ENCODE data around the gene CFH. TPM values are rescaled to one million over a fixed set of nuclear protein-coding genes. Genes with fewer than 3 reads are reported as not detected.
"Not testable (repeated sequence)": the region's sequence is repeated elsewhere in the genome, so short reads cannot be mapped to it uniquely, and the experiment has no call there.

Gene CFH
- total and polyA plus RNA-seq, 3 experiments from 2014 or later: 0.93 to 11.2 (median 1.1) TPM

DNA sequence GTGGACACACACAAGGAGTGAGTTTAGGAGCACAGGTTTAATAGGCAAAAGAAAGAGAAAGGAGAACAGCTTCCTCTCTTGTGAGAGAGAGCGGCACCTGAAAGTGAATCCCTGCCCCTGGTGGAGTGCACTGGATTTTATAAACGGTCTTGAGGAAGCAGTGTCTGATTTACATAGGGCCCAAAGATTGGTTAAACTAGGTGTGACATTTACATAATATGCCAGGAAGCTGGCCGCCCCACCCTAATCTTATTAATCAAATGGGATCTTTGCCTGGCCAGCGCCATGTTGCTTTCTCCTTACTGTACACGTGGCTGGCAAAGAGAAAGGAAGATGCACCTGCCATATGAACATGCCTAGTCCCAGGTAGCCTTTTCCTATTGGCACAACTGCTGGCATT, 38.7 kb downstream of the CFH start:
- Mint-ChIP-seq H3K4me3 (no peak overlapping the region), H3K27me3 (no peaks in the 10 kb centered on the region), H3K36me3 (peaks cover 0 to 9% (median 2%) of the 10 kb centered on the region in 3 donors), H3K9me3 (peaks cover 0 to 5% (median 0%) of the 10 kb centered on the region in 5 donors), H3K4me1 (no peaks in the 10 kb centered on the region), H3K27ac (no peak overlapping the region)
- H3K36me3 ChIP-seq (ENCODE audit: insufficient read depth, low read length): no peaks in the 10 kb centered on the region
- DNase-seq: no peak
- CTCF ChIA-PET: no interaction called here
- no peak overlapping the region for H3K4me3 ChIP-seq (ENCODE audit: low read length)
- H3K27me3 ChIP-seq (ENCODE audit: insufficient read depth, low read length, poor library complexity, severe bottlenecking): no peaks in the 10 kb centered on the region
- POLR2A ChIA-PET: no interaction called here
- H3K27ac ChIP-seq (ENCODE audit: low read depth, low read length): no peak overlapping the region
- no peaks in the 10 kb centered on the region for H3K4me1 ChIP-seq (ENCODE audit: insufficient read depth, low read length)
- H3K9me3 ChIP-seq (ENCODE audit: low read length): no peaks in the 10 kb centered on the region

DNA sequence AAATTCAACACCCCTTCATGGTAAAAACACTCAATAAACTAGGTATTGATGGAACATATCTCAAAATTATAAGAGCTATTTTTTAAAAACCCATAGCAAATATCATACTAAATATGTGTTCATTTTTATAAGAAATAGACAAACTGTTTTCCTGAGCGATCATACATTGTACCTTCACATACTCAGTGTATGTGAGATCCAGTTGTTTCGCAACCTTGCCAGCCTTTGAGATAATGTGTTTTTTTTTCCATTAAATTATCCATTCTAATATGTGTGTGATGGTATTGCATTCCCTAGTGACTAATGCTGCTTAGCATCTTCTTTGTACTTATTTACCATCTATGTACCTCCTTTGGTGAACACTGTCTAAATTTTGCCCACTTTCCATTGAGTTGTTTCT, 47.1 kb downstream of the CFH start:
- Mint-ChIP-seq H3K9me3 (peaks cover 0 to 12% (median 7%) of the 10 kb centered on the region in 5 donors), H3K27ac (no peak overlapping the region), H3K4me1 (no peaks in the 10 kb centered on the region), H3K36me3 (peaks cover 0 to 11% (median 4%) of the 10 kb centered on the region in 3 donors), H3K4me3 (no peak overlapping the region), H3K27me3 (peaks cover 0 to 2% of the 10 kb centered on the region in 2 donors)
- POLR2A ChIA-PET: no interaction called here
- Histone ChIP-seq H3K27me3 (ENCODE audit: insufficient read depth, low read length, poor library complexity, severe bottlenecking) (no peaks in the 10 kb centered on the region), H3K36me3 (ENCODE audit: insufficient read depth, low read length) (no peaks in the 10 kb centered on the region), H3K27ac (ENCODE audit: low read depth, low read length) (no peak overlapping the region), H3K4me1 (ENCODE audit: insufficient read depth, low read length) (no peaks in the 10 kb centered on the region), H3K4me3 (ENCODE audit: low read length) (no peak overlapping the region), H3K9me3 (ENCODE audit: low read length) (no peaks in the 10 kb centered on the region)
- CTCF ChIA-PET: no interaction called here
- no peak for DNase-seq

DNA sequence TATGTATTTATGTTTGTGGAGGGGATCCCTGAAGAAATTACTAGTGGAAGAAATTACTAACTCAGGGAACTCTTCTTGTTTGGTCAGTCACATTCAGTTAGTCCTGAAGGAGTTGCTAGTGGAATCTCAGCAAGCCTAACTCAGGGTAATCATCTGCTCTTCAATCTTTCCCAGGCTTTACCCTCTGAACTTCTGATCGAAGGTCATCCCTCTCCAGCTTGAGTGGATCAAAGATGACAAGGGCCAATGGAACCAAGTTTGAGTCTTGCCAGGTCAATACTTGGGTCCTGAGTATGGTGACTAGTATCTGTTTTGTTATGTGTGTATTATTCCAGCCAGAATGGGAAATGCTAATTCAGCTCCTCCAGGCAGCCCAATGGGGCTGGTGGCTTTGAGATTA, 49.3 kb downstream of the CFH start:
- H3K27me3 Mint-ChIP-seq: peaks cover 0 to 2% of the 10 kb centered on the region in 2 donors
- CTCF ChIA-PET: no interaction called here

DNA sequence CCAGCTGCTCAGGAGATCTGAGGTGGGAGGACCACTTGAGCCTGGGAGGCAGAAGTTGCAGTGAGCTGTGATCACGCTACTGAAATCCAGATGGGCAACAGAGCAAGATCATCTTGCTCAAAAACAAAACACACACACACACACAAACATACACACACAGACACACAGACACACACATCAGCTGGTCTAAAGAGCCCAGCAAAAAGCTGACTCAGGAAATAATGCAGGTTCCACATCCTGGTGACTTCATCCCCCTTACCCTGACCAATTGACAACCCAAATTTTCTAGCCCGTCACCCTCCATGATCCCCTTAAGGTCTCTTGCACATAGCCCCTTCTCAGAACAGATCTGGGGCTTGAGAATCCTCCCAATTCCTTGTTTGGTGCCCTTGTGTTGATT, 58.0 kb downstream of the CFH start:
- H3K27me3 Mint-ChIP-seq; DNase-seq; H3K4me3 Mint-ChIP-seq; H3K9me3 Mint-ChIP-seq; CTCF ChIA-PET; H3K36me3 ChIP-seq (ENCODE audit: insufficient read depth, low read length); POLR2A ChIA-PET; H3K36me3 Mint-ChIP-seq; H3K27ac Mint-ChIP-seq; H3K4me3 ChIP-seq (ENCODE audit: low read length); H3K27ac ChIP-seq (ENCODE audit: low read depth, low read length); H3K4me1 Mint-ChIP-seq; H3K27me3 ChIP-seq (ENCODE audit: insufficient read depth, low read length, poor library complexity, severe bottlenecking); H3K4me1 ChIP-seq (ENCODE audit: insufficient read depth, low read length); H3K9me3 ChIP-seq (ENCODE audit: low read length): not testable (repeated sequence)

More for the DNA sequence above, 49.3 kb downstream of the CFH start:
- H3K27me3 ChIP-seq (ENCODE audit: insufficient read depth, low read length, poor library complexity, severe bottlenecking): no peaks in the 10 kb centered on the region
- no peaks in the 10 kb centered on the region for H3K4me1 ChIP-seq (ENCODE audit: insufficient read depth, low read length)
- no peak overlapping the region for H3K27ac Mint-ChIP-seq
- no peak overlapping the region for H3K27ac ChIP-seq (ENCODE audit: low read depth, low read length)
- H3K9me3 ChIP-seq (ENCODE audit: low read length): no peaks in the 10 kb centered on the region
- H3K36me3 ChIP-seq (ENCODE audit: insufficient read depth, low read length): no peaks in the 10 kb centered on the region
- no peak overlapping the region for H3K4me3 Mint-ChIP-seq
- no peaks in the 10 kb centered on the region for H3K4me1 Mint-ChIP-seq
- H3K4me3 ChIP-seq (ENCODE audit: low read length): no peak overlapping the region
- H3K9me3 Mint-ChIP-seq: peaks cover 0 to 5% (median 4%) of the 10 kb centered on the region in 5 donors
- peaks cover 0 to under 1% (median 0%) of the 10 kb centered on the region in 3 donors for H3K36me3 Mint-ChIP-seq
- no peak for DNase-seq
- POLR2A ChIA-PET: no interaction called here

DNA sequence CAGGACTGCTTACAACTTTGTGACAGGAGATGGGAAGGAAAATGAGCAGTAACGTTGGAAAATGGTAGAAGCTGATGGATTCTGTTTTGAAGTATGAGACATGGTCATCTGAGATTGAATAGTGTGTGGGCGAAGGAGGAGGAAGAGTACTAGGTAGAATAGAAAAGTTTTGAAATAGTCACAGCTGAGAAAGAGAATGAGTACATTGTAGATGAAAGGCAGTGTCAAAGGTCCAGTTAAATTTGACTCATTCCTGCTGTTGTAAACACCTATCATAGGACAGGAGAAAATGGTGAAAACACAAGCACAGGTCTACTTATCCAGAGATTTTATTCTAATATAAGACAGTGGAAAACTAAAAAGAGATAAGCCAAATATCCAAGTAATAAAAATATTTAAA, 66.0 kb downstream of the CFH start:
- POLR2A ChIA-PET: no interaction called here
- peaks cover 0 to 4% (median 0%) of the 10 kb centered on the region in 5 donors for H3K9me3 Mint-ChIP-seq
- H3K4me3 Mint-ChIP-seq: no peak overlapping the region
- no peak for DNase-seq
- H3K36me3 Mint-ChIP-seq: no peaks in the 10 kb centered on the region
- CTCF ChIA-PET: no interaction called here
- H3K27ac Mint-ChIP-seq: peak overlapping the region in 1 of 8 donors; percentile 87
- no peak overlapping the region for H3K4me3 ChIP-seq (ENCODE audit: low read length)
- no peaks in the 10 kb centered on the region for H3K4me1 ChIP-seq (ENCODE audit: insufficient read depth, low read length)
- peaks cover 0 to 3% of the 10 kb centered on the region in 2 donors for H3K27me3 Mint-ChIP-seq
- H3K4me1 Mint-ChIP-seq: no peaks in the 10 kb centered on the region
- H3K27me3 ChIP-seq (ENCODE audit: insufficient read depth, low read length, poor library complexity, severe bottlenecking): no peaks in the 10 kb centered on the region
- no peak overlapping the region for H3K27ac ChIP-seq (ENCODE audit: low read depth, low read length)
- H3K9me3 ChIP-seq (ENCODE audit: low read length): no peaks in the 10 kb centered on the region
- no peaks in the 10 kb centered on the region for H3K36me3 ChIP-seq (ENCODE audit: insufficient read depth, low read length)

DNA sequence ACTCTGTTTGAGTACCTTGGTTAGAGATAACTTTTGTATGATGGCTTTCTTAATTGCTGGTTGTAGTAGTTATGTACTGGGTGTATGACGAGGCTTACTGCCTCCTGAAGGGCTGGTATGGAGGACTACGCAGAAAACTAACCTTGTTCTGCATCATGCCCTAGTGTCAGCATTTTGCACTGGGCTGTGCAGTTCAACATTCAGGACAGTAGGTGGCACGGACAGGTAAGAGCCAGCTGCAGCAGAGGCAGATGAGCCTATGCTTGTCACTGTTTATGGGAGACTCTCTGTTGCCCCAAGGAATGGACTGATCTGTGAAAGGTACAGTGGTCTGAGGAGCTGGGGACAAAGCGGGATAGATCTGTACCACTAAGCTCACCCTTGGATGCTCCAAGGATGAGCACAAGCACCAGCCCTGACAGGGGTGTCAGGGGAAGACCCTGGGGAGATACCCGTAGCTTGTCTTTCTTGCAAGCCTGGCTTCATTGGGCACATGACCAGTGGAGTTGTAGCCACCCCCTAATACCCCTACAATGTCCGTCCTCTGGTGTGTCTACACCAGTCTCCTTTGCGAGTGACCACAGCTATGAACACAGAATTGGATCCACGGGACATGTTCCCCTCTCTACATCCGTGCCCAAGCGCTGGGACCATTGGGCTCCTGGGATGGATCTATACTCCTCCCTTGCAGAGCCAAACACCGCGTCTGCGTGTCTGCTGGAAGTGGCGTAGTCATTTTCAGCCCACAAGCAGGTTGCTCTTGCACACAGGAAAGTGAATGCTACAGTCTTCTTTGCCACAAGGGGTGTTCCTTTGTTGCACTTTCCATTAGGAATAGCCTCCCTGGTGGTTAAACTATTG, 71.7 kb downstream of the CFH start:
- no peak overlapping the region for H3K4me3 Mint-ChIP-seq
- H3K36me3 ChIP-seq (ENCODE audit: insufficient read depth, low read length): no peaks in the 10 kb centered on the region
- no peaks in the 10 kb centered on the region for H3K4me1 Mint-ChIP-seq
- POLR2A ChIA-PET: no interaction called here
- no peaks in the 10 kb centered on the region for H3K9me3 ChIP-seq (ENCODE audit: low read length)
- H3K27ac Mint-ChIP-seq: no peak overlapping the region
- H3K27me3 ChIP-seq (ENCODE audit: insufficient read depth, low read length, poor library complexity, severe bottlenecking): no peaks in the 10 kb centered on the region
- CTCF ChIA-PET: no interaction called here
- H3K27ac ChIP-seq (ENCODE audit: low read depth, low read length): no peak overlapping the region
- no peaks in the 10 kb centered on the region for H3K4me1 ChIP-seq (ENCODE audit: insufficient read depth, low read length)
- no peak overlapping the region for H3K4me3 ChIP-seq (ENCODE audit: low read length)
- H3K27me3 Mint-ChIP-seq: no peaks in the 10 kb centered on the region
- peaks cover 0 to 2% (median 0%) of the 10 kb centered on the region in 5 donors for H3K9me3 Mint-ChIP-seq
- peak in 3 of 5 donors; percentile 3 to 50 (median 20) for DNase-seq
- peaks cover 0 to 1% (median 0%) of the 10 kb centered on the region in 3 donors for H3K36me3 Mint-ChIP-seq

DNA sequence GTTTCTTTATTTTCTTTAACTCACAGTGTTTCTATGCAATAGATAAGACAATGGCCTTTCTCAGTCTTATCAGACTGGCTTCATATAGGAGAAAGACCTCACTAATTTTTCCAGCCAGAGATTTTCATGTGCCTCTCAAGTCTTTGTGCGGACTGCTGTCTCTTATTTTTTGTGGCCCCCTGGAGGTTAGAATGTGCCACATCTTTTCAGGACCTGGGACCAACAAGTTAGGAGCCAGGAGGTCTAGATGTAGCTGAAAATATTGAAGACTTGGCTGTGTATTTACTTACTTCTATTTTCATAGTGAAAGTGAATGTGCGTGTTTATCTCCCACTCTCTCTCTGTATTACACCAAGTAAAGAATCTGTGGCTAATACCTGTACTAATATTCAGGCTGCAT, 80.7 kb downstream of the CFH start:
- no peak overlapping the region for H3K4me3 Mint-ChIP-seq
- no peak for DNase-seq
- no peaks in the 10 kb centered on the region for H3K27me3 ChIP-seq (ENCODE audit: insufficient read depth, low read length, poor library complexity, severe bottlenecking)
- H3K4me3 ChIP-seq (ENCODE audit: low read length): no peak overlapping the region
- peaks cover 3 to 8% (median 6%) of the 10 kb centered on the region in 5 donors for H3K9me3 Mint-ChIP-seq
- no peaks in the 10 kb centered on the region for H3K4me1 ChIP-seq (ENCODE audit: insufficient read depth, low read length)
- H3K27me3 Mint-ChIP-seq: no peaks in the 10 kb centered on the region
- no peaks in the 10 kb centered on the region for H3K4me1 Mint-ChIP-seq
- no peaks in the 10 kb centered on the region for H3K9me3 ChIP-seq (ENCODE audit: low read length)
- no peaks in the 10 kb centered on the region for H3K36me3 ChIP-seq (ENCODE audit: insufficient read depth, low read length)
- H3K27ac ChIP-seq (ENCODE audit: low read depth, low read length): no peak overlapping the region
- ChIA-PET POLR2A (no interaction called here), CTCF (no interaction called here)
- no peak overlapping the region for H3K27ac Mint-ChIP-seq
- H3K36me3 Mint-ChIP-seq: peaks cover 0 to 5% (median 0%) of the 10 kb centered on the region in 3 donors

DNA sequence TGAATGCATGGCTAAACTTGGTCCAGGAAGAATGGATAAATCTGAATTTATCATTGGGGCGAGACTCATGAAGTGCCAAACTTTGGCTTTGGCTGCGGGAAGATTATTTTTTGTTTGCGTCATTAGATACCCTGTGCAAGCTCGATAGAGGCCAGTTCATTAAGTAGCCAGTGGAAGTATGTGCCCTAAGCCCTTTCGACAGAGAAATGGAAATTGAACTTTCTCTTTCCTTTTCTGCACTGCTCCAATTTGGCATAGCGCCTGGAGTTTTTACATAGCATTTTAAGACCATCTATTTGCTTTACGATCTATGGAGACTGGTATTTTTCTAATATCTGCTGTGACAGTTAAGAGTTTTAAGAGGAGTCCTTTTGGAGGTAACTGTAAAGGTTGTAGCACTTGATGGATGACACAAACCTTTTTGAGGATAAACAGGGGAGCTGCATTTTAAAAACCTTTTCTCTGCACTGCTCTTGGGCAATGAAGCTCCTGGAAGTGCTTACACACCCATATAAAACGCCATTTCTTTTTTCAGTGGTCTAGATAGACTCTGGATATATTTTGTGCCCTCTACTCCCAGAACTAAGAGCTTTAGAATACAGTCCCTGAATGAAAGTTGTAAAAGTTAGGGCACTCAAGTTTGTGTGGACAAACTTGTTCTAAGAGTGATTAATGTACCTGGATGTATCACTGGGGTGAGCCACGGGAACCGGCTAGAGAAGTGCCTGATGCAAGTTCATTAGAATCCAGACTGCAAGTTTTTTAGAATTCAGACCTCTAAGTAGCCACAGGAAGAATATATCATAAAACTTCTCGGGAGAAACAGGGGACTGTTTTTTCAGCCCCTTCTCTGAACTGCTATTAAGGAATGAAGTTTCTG, 81.5 kb downstream of the CFH start:
- Mint-ChIP-seq H3K36me3 (peaks cover 0 to 12% (median 1%) of the 10 kb centered on the region in 3 donors), H3K4me1 (no peaks in the 10 kb centered on the region), H3K27me3 (no peaks in the 10 kb centered on the region), H3K9me3 (peaks cover 4 to 13% (median 10%) of the 10 kb centered on the region in 5 donors), H3K4me3 (no peak overlapping the region), H3K27ac (no peak overlapping the region)
- Histone ChIP-seq H3K27me3 (ENCODE audit: insufficient read depth, low read length, poor library complexity, severe bottlenecking) (no peaks in the 10 kb centered on the region), H3K36me3 (ENCODE audit: insufficient read depth, low read length) (no peaks in the 10 kb centered on the region), H3K4me3 (ENCODE audit: low read length) (no peak overlapping the region), H3K4me1 (ENCODE audit: insufficient read depth, low read length) (no peaks in the 10 kb centered on the region), H3K9me3 (ENCODE audit: low read length) (no peaks in the 10 kb centered on the region), H3K27ac (ENCODE audit: low read depth, low read length) (no peak overlapping the region)
- DNase-seq: no peak
- POLR2A ChIA-PET: no interaction called here
- CTCF ChIA-PET: interaction anchor here (0.8 kb wide), 1 partner anchor 12 kb away, joined by 3 read pairs; no protein-coding TSS in a partner anchor
